HCT116 (cell line): ENCODE data around the gene PSME4. TPM values are rescaled to one million over a fixed set of nuclear protein-coding genes. Genes with fewer than 3 reads are reported as not detected.

Experiments used
- ATAC-seq: fragments of 200-7000 bp; cut with Tn5 transposase; 2 replicates; pipeline ENCODE4 v1.9.1; 2020; ENCODE audit warnings: mild to moderate bottlenecking, moderate library complexity
- BruUV-seq: library from RNA; stranded (reverse); fragments of 400-500 nt; replicated peaks from 2 replicates; lab custom pipeline; 2021; lab: Mats Ljungman, UMichigan
- CTCF ChIA-PET: fragments of 300-600 bp; sonication (Branson Sonifier 250); formaldehyde crosslinking; loops from one replicate; lab custom pipeline; 2021; ENCODE audit warnings: antibody characterized with exemption; lab: Charles Lee
- POLR2A ChIA-PET: fragments of 300-600, 350-600 bp; sonication (Branson Sonifier 250); formaldehyde crosslinking; loops from one replicate; lab custom pipeline; 2021; ENCODE audit warnings: antibody characterized with exemption; lab: Charles Lee
- RAD21 ChIA-PET, 2 experiments: fragments of 300-600 bp; sonication (Branson Sonifier 250); formaldehyde crosslinking; loops; one replicate each; lab custom pipeline; 2023; ENCODE audit warnings: low total read pairs in 2 of 2; ENCODE audit not compliant: uncharacterized antibody in 2 of 2, unreplicated experiment in 2 of 2, low non-redundant PET in 1 of 2; lab: Charles Lee
- DNase-seq: peaks from one replicate; pipeline ENCODE4 v3.0.0-alpha.2; 2010; ENCODE audit warnings: low read depth, low spot score
- H2AFZ ChIP-seq: fragments of 200-600 bp; shearing (Covaris generic), sonication (generic); 2 replicates; pipeline ENCODE4 v1.6.1; 2017; ENCODE audit warnings: low read depth, mixed run types, mixed read lengths, antibody characterized with exemption, low read length; ENCODE audit not compliant: poor library complexity, severe bottlenecking
- H3K27ac ChIP-seq: 2 replicates; pipeline ENCODE4 v1.5.1; 2012; ENCODE audit warnings: low read depth, low read length
- H3K27me3 ChIP-seq: fragments of 200-600 bp; sonication (generic); 2 replicates; pipeline ENCODE4 v1.6.1; 2016; ENCODE audit warnings: mixed run types, low read length, mixed read lengths; ENCODE audit not compliant: insufficient read depth
- H3K36me3 ChIP-seq, 2 experiments: fragments of 200-500 bp in 1 of 2; fragments of 200-600 bp in 1 of 2; sonication (Bioruptor generic) in 1 of 2; sonication (generic) in 1 of 2; 2 replicates each; pipeline versions ENCODE4 v1.5.1 to v1.6.1; 2014 to 2016; ENCODE audit warnings: low read length in 2 of 2, inconsistent platforms in 1 of 2, mixed read lengths in 1 of 2, mixed run types in 1 of 2; ENCODE audit not compliant: insufficient read depth in 2 of 2, control insufficient read depth in 1 of 2
- H3K4me1 ChIP-seq, 2 experiments: fragments of 200-600 bp in 1 of 2; sonication (generic) in 1 of 2; 2 replicates each; pipeline versions ENCODE4 v1.5.1 to v1.6.1; 2012 to 2017; ENCODE audit warnings: low read length in 2 of 2, inconsistent platforms in 1 of 2, mild to moderate bottlenecking in 1 of 2, mixed read lengths in 1 of 2, mixed run types in 1 of 2, moderate library complexity in 1 of 2; ENCODE audit not compliant: insufficient read depth in 2 of 2, control insufficient read depth in 1 of 2
- H3K4me2 ChIP-seq: fragments of 200-600 bp; sonication (generic); 2 replicates; pipeline ENCODE4 v1.6.1; 2017; ENCODE audit warnings: mixed run types, low read length, mixed read lengths
- H3K4me3 ChIP-seq, 2 experiments: fragments of 200-600 bp in 1 of 2; sonication (generic) in 1 of 2; replicated peaks in 1 of 2; 2 replicates each; pipeline ENCODE4 v1.5.1; 2011 to 2016; ENCODE audit warnings: low read length in 2 of 2, control low read depth in 1 of 2, low read depth in 1 of 2, mild to moderate bottlenecking in 1 of 2, mixed read lengths in 1 of 2, mixed run types in 1 of 2
- H3K79me2 ChIP-seq: fragments of 200-600 bp; sonication (generic); 2 replicates; pipeline ENCODE4 v1.6.1; 2017; ENCODE audit warnings: mild to moderate bottlenecking, mixed run types, low read length, moderate library complexity, mixed read lengths; ENCODE audit not compliant: insufficient read depth
- H3K9ac ChIP-seq: fragments of 200-600 bp; sonication (generic); 2 replicates; pipeline ENCODE4 v1.6.1; 2016; ENCODE audit warnings: low read length, mixed read lengths
- H3K9me2 ChIP-seq: fragments of 200-600 bp; sonication (generic), shearing (Covaris generic); 2 replicates; pipeline ENCODE4 v1.6.1; 2017; ENCODE audit warnings: mixed run types, mild to moderate bottlenecking, moderate library complexity; ENCODE audit not compliant: insufficient read depth
- H3K9me3 ChIP-seq, 2 experiments: fragments of 200-500 bp in 1 of 2; fragments of 200-600 bp in 1 of 2; sonication (Bioruptor generic) in 1 of 2; sonication (generic) in 1 of 2; 2 replicates each; pipeline ENCODE4 v1.6.1; 2014 to 2017; ENCODE audit warnings: low read length in 2 of 2, mixed read lengths in 2 of 2, inconsistent platforms in 1 of 2, low read depth in 1 of 2, mild to moderate bottlenecking in 1 of 2, mixed run types in 1 of 2, moderate library complexity in 1 of 2; ENCODE audit not compliant: control insufficient read depth in 1 of 2, insufficient read depth in 1 of 2
- H4K20me1 ChIP-seq: fragments of 200-600 bp; sonication (generic), shearing (Covaris generic); 2 replicates; pipeline ENCODE4 v1.6.1; 2017; ENCODE audit warnings: mixed run types, mild to moderate bottlenecking, moderate library complexity; ENCODE audit not compliant: insufficient read depth
- ATF3 ChIP-seq: IDR thresholded peaks from 2 replicates; pipeline ENCODE4 v1.6.1; 2012
- CBX3 ChIP-seq: IDR thresholded peaks from 2 replicates; pipeline ENCODE4 v1.6.1; 2012; ENCODE audit warnings: low read depth
- CEBPB ChIP-seq: IDR thresholded peaks from 2 replicates; pipeline ENCODE4 v1.6.1; 2012; ENCODE audit warnings: low read depth
- EGR1 ChIP-seq: IDR thresholded peaks from 2 replicates; pipeline ENCODE4 v1.6.1; 2012; ENCODE audit warnings: low read depth
- ELF1 ChIP-seq: IDR thresholded peaks from 2 replicates; pipeline ENCODE4 v1.6.1; 2012; ENCODE audit warnings: low read depth, borderline replicate concordance
- EZH2 ChIP-seq: fragments of 200-600 bp; sonication (generic); IDR thresholded peaks from 2 replicates; pipeline ENCODE4 v1.6.1; 2017; ENCODE audit warnings: antibody characterized with exemption, mixed run types
- EZH2phosphoT487 ChIP-seq: fragments of 200-600 bp; IDR thresholded peaks from 2 replicates; pipeline ENCODE4 v1.6.1; 2018; ENCODE audit warnings: antibody characterized with exemption, borderline replicate concordance
- JUND ChIP-seq: IDR thresholded peaks from 2 replicates; pipeline ENCODE4 v1.6.1; 2012
- POLR2A ChIP-seq: IDR thresholded peaks from 2 replicates; pipeline ENCODE4 v1.7.0; 2011; ENCODE audit warnings: borderline replicate concordance; ENCODE audit not compliant: insufficient read depth, insufficient read length; ENCODE audit errors: extremely low read depth
- POLR2AphosphoS5 ChIP-seq: IDR thresholded peaks from 2 replicates; pipeline ENCODE4 v1.6.1; 2011; ENCODE audit warnings: mild to moderate bottlenecking, low read depth, low read length, moderate library complexity
- SIN3A ChIP-seq: IDR thresholded peaks from 2 replicates; pipeline ENCODE4 v1.6.1; 2012; ENCODE audit warnings: low read depth
- SRF ChIP-seq: IDR thresholded peaks from 2 replicates; pipeline ENCODE4 v1.6.1; 2012; ENCODE audit warnings: low read depth
- TCF7L2 ChIP-seq: IDR thresholded peaks from 2 replicates; pipeline ENCODE4 v1.7.0; 2011; ENCODE audit warnings: borderline replicate concordance, inconsistent platforms; ENCODE audit not compliant: insufficient read depth, insufficient read length; ENCODE audit errors: extremely low read depth
- YY1 ChIP-seq: IDR thresholded peaks from 2 replicates; pipeline ENCODE4 v1.6.1; 2011; ENCODE audit warnings: low read length, low read depth, moderate library complexity, mild to moderate bottlenecking; ENCODE audit not compliant: insufficient replicate concordance; ENCODE audit errors: extremely low read depth
- ZBTB33 ChIP-seq: IDR thresholded peaks from 2 replicates; pipeline ENCODE4 v1.6.1; 2011; ENCODE audit warnings: mild to moderate bottlenecking, low read length, moderate library complexity; ENCODE audit not compliant: insufficient replicate concordance; ENCODE audit errors: extremely low read depth
- ZFX ChIP-seq: fragments of 450-650 bp; IDR thresholded peaks from 2 replicates; pipeline ENCODE4 v1.6.1; 2017
- intact Hi-C: fragments of 100-400 bp; cut with micrococcal nuclease; formaldehyde crosslinking; loops from 2 replicates; pipeline ENCODE4 v1.10.0; 2022
- total RNA-seq: library from RNA; stranded (reverse); gene quantifications from one replicate; pipeline ENCODE4 v1.2.1, GENCODE V29; 2021; ENCODE audit not compliant: unreplicated experiment

The PSME4 gene
- total RNA-seq, 1 experiment from 2014 or later: 53.2 TPM

- no peaks in the 10 kb centered on the region for H3K79me2 ChIP-seq
- intact Hi-C loops: no loop called here
- H3K9me2 ChIP-seq: no peaks in the 10 kb centered on the region
- ChIA-PET RAD21 (no interaction called here), CTCF (no interaction called here), POLR2A (no interaction called here)
- H3K9ac ChIP-seq: no peak overlapping the region
- H3K4me2 ChIP-seq: no peak overlapping the region
- H3K27me3 ChIP-seq: no peaks in the 10 kb centered on the region
- TF ChIP-seq TCF7L2: no peak
- TF ChIP-seq JUND: no peak
- TF ChIP-seq EZH2phosphoT487: no peak
- no peak for TF ChIP-seq SRF
- no peak for TF ChIP-seq ZFX
- TF ChIP-seq CBX3: no peak
- no peak for TF ChIP-seq EZH2
- no peak for TF ChIP-seq POLR2AphosphoS5
- TF ChIP-seq EGR1: no peak
- TF ChIP-seq POLR2A: no peak
- no peak for TF ChIP-seq ZBTB33
- no peak for TF ChIP-seq ELF1
- no peak for TF ChIP-seq YY1
- no peak for TF ChIP-seq ATF3
- no peak for TF ChIP-seq SIN3A
- no peak for TF ChIP-seq CEBPB
- H3K9me3 ChIP-seq: no peaks in the 10 kb centered on the region
- H3K4me3 ChIP-seq: no peak overlapping the region
- H2AFZ ChIP-seq: no peak overlapping the region
- no TSS peak for BruUV-seq
- no peaks in the 10 kb centered on the region for H4K20me1 ChIP-seq
- no peaks in the 10 kb centered on the region; a peak in 1 of 4 replicates for H3K4me1 ChIP-seq
- no peak for DNase-seq
- H3K27ac ChIP-seq: no peak overlapping the region
- H3K36me3 ChIP-seq: no peaks in the 10 kb centered on the region
- ATAC-seq: no peak
These were observed 14.9 kb upstream of the PSME4 start for GRCh38 chr2:53985646-53986045.
